Neuronal stem cell (in vitro differentiated cells): ENCODE measurements around the gene AGXT2.
"Not testable (repeated sequence)": the region's sequence is repeated elsewhere in the genome, so short reads cannot be mapped to it uniquely, and the experiment has no call there.

Source experiments
- DNase-seq: peaks from one replicate; pipeline ENCODE4 v3.0.0-alpha.2; 2013; ENCODE audit warnings: low spot score
- H2AFZ ChIP-seq: one replicate; pipeline ENCODE4 v1.6.1; 2013; ENCODE audit warnings: mild to moderate bottlenecking, low read length, inconsistent platforms
- H2AK5ac ChIP-seq: 2 replicates; pipeline ENCODE4 v1.6.1; 2013; ENCODE audit warnings: low read depth, mild to moderate bottlenecking, inconsistent platforms, low read length, moderate library complexity, mixed read lengths
- H2BK120ac ChIP-seq: 2 replicates; pipeline ENCODE4 v1.6.1; 2013; ENCODE audit warnings: low read depth, mild to moderate bottlenecking, inconsistent platforms, low read length, moderate library complexity, mixed read lengths
- H2BK12ac ChIP-seq: one replicate; pipeline ENCODE4 v1.6.1; 2013; ENCODE audit warnings: low read length, inconsistent platforms
- H2BK15ac ChIP-seq: 2 replicates; pipeline ENCODE4 v1.6.1; 2013; ENCODE audit warnings: mild to moderate bottlenecking, low read length, inconsistent platforms, mixed read lengths
- H2BK5ac ChIP-seq: one replicate; pipeline ENCODE4 v1.6.1; 2013; ENCODE audit warnings: inconsistent platforms, mild to moderate bottlenecking, low read length, moderate library complexity
- H3K14ac ChIP-seq: one replicate; pipeline ENCODE4 v1.6.1; 2013; ENCODE audit warnings: low read length, inconsistent platforms
- H3K18ac ChIP-seq: 2 replicates; pipeline ENCODE4 v1.6.1; 2013; ENCODE audit warnings: low read length, inconsistent platforms
- H3K23ac ChIP-seq: 2 replicates; pipeline ENCODE4 v1.6.1; 2013; ENCODE audit warnings: low read depth, mild to moderate bottlenecking, mixed read lengths, low read length, inconsistent platforms; ENCODE audit not compliant: poor library complexity
- H3K27ac ChIP-seq: replicated peaks from 3 replicates; pipeline ENCODE4 v1.5.1; 2013; ENCODE audit warnings: low read length, inconsistent platforms
- H3K27me3 ChIP-seq, 3 experiments: 2 replicates each; pipeline ENCODE4 v1.6.1; 2013; ENCODE audit warnings: low read length in 3 of 3, mild to moderate bottlenecking in 2 of 3, inconsistent platforms in 1 of 3, low read depth in 1 of 3, mixed read lengths in 1 of 3, moderate library complexity in 1 of 3; ENCODE audit not compliant: control insufficient read depth in 3 of 3, insufficient read depth in 3 of 3
- H3K36me3 ChIP-seq, 2 donors: replicated peaks in 1 of 2; 2 replicates each; pipeline ENCODE4 v1.6.1; 2013; ENCODE audit warnings: low read length in 2 of 2; ENCODE audit not compliant: control insufficient read depth in 2 of 2, insufficient read depth in 2 of 2
- H3K4ac ChIP-seq: 2 replicates; pipeline ENCODE4 v1.6.1; 2013; ENCODE audit warnings: inconsistent platforms, mild to moderate bottlenecking, low read length, moderate library complexity
- H3K4me1 ChIP-seq, 2 donors: 1 replicate in 1 of 2; 2 replicates in 1 of 2; pipeline ENCODE4 v1.6.1; 2013; ENCODE audit warnings: low read length in 2 of 2, low read depth in 1 of 2; ENCODE audit not compliant: control insufficient read depth in 2 of 2, insufficient read depth in 1 of 2
- H3K4me2 ChIP-seq: one replicate; pipeline ENCODE4 v1.6.1; 2013; ENCODE audit warnings: mild to moderate bottlenecking, low read length, inconsistent platforms; ENCODE audit not compliant: insufficient read depth, poor library complexity, severe bottlenecking
- H3K4me3 ChIP-seq, 2 donors: 2 replicates each; pipeline ENCODE4 v1.5.1; 2013; ENCODE audit warnings: low read length in 2 of 2, mild to moderate bottlenecking in 2 of 2, inconsistent platforms in 1 of 2, moderate library complexity in 1 of 2
- H3K79me1 ChIP-seq: one replicate; pipeline ENCODE4 v1.6.1; 2013; ENCODE audit warnings: low read depth, mild to moderate bottlenecking, inconsistent platforms, low read length, moderate library complexity
- H3K9ac ChIP-seq: one replicate; pipeline ENCODE4 v1.6.1; 2013; ENCODE audit warnings: mild to moderate bottlenecking, low read depth, low read length, inconsistent platforms; ENCODE audit not compliant: poor library complexity
- H3K9me3 ChIP-seq, 2 donors: replicated peaks in 1 of 2; 2 replicates each; pipeline versions ENCODE3 to v1.6.1; 2013; ENCODE audit warnings: low read length in 2 of 2, mild to moderate bottlenecking in 2 of 2, inconsistent platforms in 1 of 2, low read depth in 1 of 2, mixed read lengths in 1 of 2, moderate library complexity in 1 of 2; ENCODE audit not compliant: control insufficient read depth in 2 of 2, insufficient read depth in 1 of 2
- H4K8ac ChIP-seq: one replicate; pipeline ENCODE4 v1.6.1; 2013; ENCODE audit warnings: low read depth, mild to moderate bottlenecking, inconsistent platforms, low read length, moderate library complexity
- H4K91ac ChIP-seq: one replicate; pipeline ENCODE4 v1.6.1; 2013; ENCODE audit warnings: low read length, low read depth, mild to moderate bottlenecking, inconsistent platforms; ENCODE audit not compliant: poor library complexity
- WGBS, 2 donors: extraction: QIAGEN DNeasy Blood & Tissue Kit; methylation state at CpG; one replicate each; pipeline ENCODE4 v1.1.7; 2013; ENCODE audit warnings: missing lambda C conversion rate in 2 of 2, mixed read lengths in 1 of 2; ENCODE audit not compliant: insufficient read length in 2 of 2, insufficient replicate concordance in 1 of 2; ENCODE audit errors: extremely low coverage in 2 of 2; 5-methylcytosine and 5-hydroxymethylcytosine counted together

The AGXT2 gene

GRCh38 chr5:35035929-35036328, 11.8 kb downstream of the AGXT2 start:
- H2BK12ac ChIP-seq, H2AFZ ChIP-seq, H4K91ac ChIP-seq, H3K27ac ChIP-seq, H2AK5ac ChIP-seq, H3K9ac ChIP-seq, H4K8ac ChIP-seq, H2BK15ac ChIP-seq, H3K4ac ChIP-seq, H3K14ac ChIP-seq, H3K27me3 ChIP-seq, H3K4me3 ChIP-seq, DNase-seq, H3K18ac ChIP-seq, H2BK5ac ChIP-seq, H3K79me1 ChIP-seq, H3K4me2 ChIP-seq, H3K9me3 ChIP-seq, H2BK120ac ChIP-seq, H3K23ac ChIP-seq, H3K36me3 ChIP-seq: not testable (repeated sequence)
- no CpG with 5 or more reads among the region's 4 CpGs for WGBS, 2 donors
- peaks cover 0 to 15% of the 10 kb centered on the region in 2 donors for H3K4me1 ChIP-seq

GRCh38 chr5:35035271-35035670, 12.5 kb downstream of the AGXT2 start:
- no CpG with 5 or more reads among the region's 3 CpGs for WGBS, 2 donors
- H3K27ac ChIP-seq: no peak overlapping the region
- no peak overlapping the region for H3K9ac ChIP-seq
- no peak overlapping the region for H3K4me2 ChIP-seq
- no peak overlapping the region for H2BK120ac ChIP-seq
- peaks cover 0 to 15% of the 10 kb centered on the region in 2 donors for H3K4me1 ChIP-seq
- H2AK5ac ChIP-seq: no peak overlapping the region
- DNase-seq: no peak
- no peaks in the 10 kb centered on the region for H3K9me3 ChIP-seq
- no peak overlapping the region for H2AFZ ChIP-seq
- H3K18ac ChIP-seq: no peak overlapping the region
- no peaks in the 10 kb centered on the region for H3K36me3 ChIP-seq
- no peak overlapping the region for H2BK15ac ChIP-seq
- H4K8ac ChIP-seq: no peak overlapping the region
- H3K79me1 ChIP-seq: no peaks in the 10 kb centered on the region
- H4K91ac ChIP-seq: no peak overlapping the region
- no peak overlapping the region for H3K4ac ChIP-seq
- H2BK12ac ChIP-seq: no peak overlapping the region
- H2BK5ac ChIP-seq: no peak overlapping the region
- no peaks in the 10 kb centered on the region for H3K27me3 ChIP-seq
- H3K23ac ChIP-seq: no peak overlapping the region
- no peak overlapping the region for H3K4me3 ChIP-seq
- H3K14ac ChIP-seq: no peak overlapping the region

- Histone ChIP-seq H3K18ac (no peak overlapping the region), H4K8ac (no peak overlapping the region), H3K9ac (no peak overlapping the region), H2BK5ac (no peak overlapping the region), H2AK5ac (no peak overlapping the region), H3K4ac (no peak overlapping the region), H3K79me1 (no peaks in the 10 kb centered on the region), H3K23ac (no peak overlapping the region), H3K27ac (no peak overlapping the region), H2BK120ac (no peak overlapping the region), H4K91ac (no peak overlapping the region), H3K27me3 (no peaks in the 10 kb centered on the region), H3K4me3 (no peak overlapping the region), H2BK15ac (no peak overlapping the region), H3K9me3 (no peaks in the 10 kb centered on the region), H2AFZ (peak overlapping the region; percentile 19), H3K36me3 (no peaks in the 10 kb centered on the region), H2BK12ac (no peak overlapping the region), H3K4me1 (peaks cover 2 to 4% of the 10 kb centered on the region in 2 donors), H3K14ac (no peak overlapping the region), H3K4me2 (no peak overlapping the region)
- no CpG with 5 or more reads among the region's 6 CpGs for WGBS, 2 donors
- no peak for DNase-seq
Observed at GRCh38 chr5:35032356-35032755, 15.4 kb downstream of the AGXT2 start.

GRCh38 chr5:35031276-35031675, 16.5 kb downstream of the AGXT2 start:
- Histone ChIP-seq H3K4me3 (no peak overlapping the region), H4K91ac (no peak overlapping the region), H2BK120ac (no peak overlapping the region), H3K9me3 (no peaks in the 10 kb centered on the region), H2AFZ (peak overlapping the region; percentile 61), H3K4ac (no peak overlapping the region), H3K9ac (no peak overlapping the region), H3K4me1 (peaks cover 2 to 4% of the 10 kb centered on the region in 2 donors), H3K18ac (no peak overlapping the region), H3K36me3 (no peaks in the 10 kb centered on the region), H3K79me1 (no peaks in the 10 kb centered on the region), H2BK5ac (no peak overlapping the region), H2AK5ac (no peak overlapping the region), H3K27me3 (no peaks in the 10 kb centered on the region), H2BK15ac (no peak overlapping the region), H3K4me2 (no peak overlapping the region), H3K27ac (no peak overlapping the region), H3K14ac (no peak overlapping the region), H2BK12ac (no peak overlapping the region), H3K23ac (no peak overlapping the region), H4K8ac (no peak overlapping the region)
- no CpG with 5 or more reads among the region's 5 CpGs for WGBS, 2 donors
- DNase-seq: no peak
